NCI-H1694 treated with DMSO at 0.1 percent for 48 hours (cell line): Measurements from ENCODE around the gene THRA.
A peak's percentile ranks its signal among the peaks of the same experiment; 100 is the strongest.
"Not testable (repeated sequence)": the region's sequence is repeated elsewhere in the genome, so short reads cannot be mapped to it uniquely, and the experiment has no call there.

Experiments used
- DNase-seq: peaks from one replicate; lab custom pipeline; 2025; lab: John Stamatoyannopoulos, UW

THRA gene

GRCh38 chr17:40113110-40113906 is 50.5 kb downstream of the THRA start:
- DNase-seq, result peak; percentile 98

GRCh38 chr17:40113907-40114245 is 51.1 kb downstream of the THRA start:
- no peak for DNase-seq

- DNase-seq, result no peak
Measured at GRCh38 chr17:40115101-40115436, 52.3 kb downstream of the THRA start.

- DNase-seq, result peak; percentile 51
Measured at GRCh38 chr17:40121181-40122135, 58.7 kb downstream of the THRA start, which contains the start of gene MSL1. TSS of gene MSL1 (plus strand) at chr17:40121971. CDS start at chr17:40122613, 642 bp downstream.

- DNase-seq, result no peak
Measured at GRCh38 chr17:40122136-40122998, 59.6 kb downstream of the THRA start.

GRCh38 chr17:40122999-40123810 is 60.4 kb downstream of the THRA start:
- peak; percentile 45 for DNase-seq

GRCh38 chr17:40123811-40124114 is 61.0 kb downstream of the THRA start:
- DNase-seq, result no peak

GRCh38 chr17:40124279-40125141 is 61.7 kb downstream of the THRA start:
- DNase-seq, result no peak

- no peak for DNase-seq
Measured at GRCh38 chr17:40129498-40129897, 66.7 kb downstream of the THRA start.

GRCh38 chr17:40130352-40131042 is 67.7 kb downstream of the THRA start:
- no peak for DNase-seq

GRCh38 chr17:40134184-40134583 is 71.4 kb downstream of the THRA start:
- no peak for DNase-seq

- no peak for DNase-seq
Measured at GRCh38 chr17:40135817-40136216, 73.1 kb downstream of the THRA start.

GRCh38 chr17:40139566-40140058 is 76.8 kb downstream of the THRA start:
- no peak for DNase-seq

GRCh38 chr17:40143166-40143565 is 80.4 kb downstream of the THRA start:
- not testable (repeated sequence) for DNase-seq
